HEK293 (cell line): ENCODE data around the gene CDK17.

Experiments used
- CTCF ChIA-PET: fragments of 350-600 bp; formaldehyde crosslinking; extraction: SDS; loops from one replicate; lab custom pipeline; 2021; ENCODE audit warnings: antibody characterized with exemption; lab: Yijun Ruan, JAX
- POLR2A ChIA-PET: fragments of 300-600 bp; formaldehyde crosslinking; extraction: SDS; loops from one replicate; lab custom pipeline; 2020; ENCODE audit warnings: antibody characterized with exemption, inconsistent platforms; lab: Yijun Ruan, JAX
- H3K27ac ChIP-seq: fragments of 200-500 bp; sonication (Bioruptor generic); 2 replicates; pipeline ENCODE4 v1.5.1; 2014; ENCODE audit warnings: low read depth, low read length, control low read depth, inconsistent platforms; ENCODE audit errors: extremely low read depth
- H3K36me3 ChIP-seq, 2 experiments: fragments of 200-500 bp in 1 of 2; sonication (Bioruptor generic) in 1 of 2; 1 replicate in 1 of 2; 2 replicates in 1 of 2; pipeline ENCODE4 v1.5.1; 2014 to 2017; ENCODE audit warnings: inconsistent platforms in 2 of 2, low read length in 2 of 2; ENCODE audit not compliant: control insufficient read depth in 2 of 2, insufficient read depth in 1 of 2
- H3K4me1 ChIP-seq: fragments of 200-500 bp; sonication (Bioruptor generic); 2 replicates; pipeline ENCODE4 v1.5.1; 2014; ENCODE audit warnings: mild to moderate bottlenecking, low read length, inconsistent platforms; ENCODE audit not compliant: control insufficient read depth, insufficient read depth
- H3K4me3 ChIP-seq: 2 replicates; pipeline ENCODE4 v1.5.1; 2011; ENCODE audit warnings: low read depth, mild to moderate bottlenecking, control low read depth, low read length, moderate library complexity
- H3K9me3 ChIP-seq: fragments of 200-500 bp; sonication (Bioruptor generic); 2 replicates; pipeline ENCODE4 v1.5.1; 2014; ENCODE audit warnings: low read depth, low read length, inconsistent platforms; ENCODE audit not compliant: control insufficient read depth, insufficient read depth
- ATF2 ChIP-seq: fragments of 450-650 bp; formaldehyde crosslinking; IDR thresholded peaks from 2 replicates; pipeline ENCODE4 v1.5.1; 2016; ENCODE audit warnings: missing biosample characterization, missing genetic modification characterization, low read depth
- EGR2 ChIP-seq: fragments of 450-650 bp; formaldehyde crosslinking; IDR thresholded peaks from 2 replicates; pipeline ENCODE4 v1.5.1; 2016; ENCODE audit warnings: low read depth, missing biosample characterization, missing genetic modification characterization
- KLF9 ChIP-seq: fragments of 450-650 bp; formaldehyde crosslinking; IDR thresholded peaks from 2 replicates; pipeline ENCODE4 v1.5.1; 2016; ENCODE audit warnings: missing biosample characterization, missing genetic modification characterization, low read depth
- MYNN ChIP-seq: fragments of 450-650 bp; formaldehyde crosslinking; IDR thresholded peaks from 2 replicates; pipeline ENCODE4 v1.5.1; 2016; ENCODE audit warnings: missing biosample characterization, missing genetic modification characterization, borderline replicate concordance
- MZF1 ChIP-seq: fragments of 450-650 bp; formaldehyde crosslinking; IDR thresholded peaks from 2 replicates; pipeline ENCODE4 v1.5.1; 2017; ENCODE audit warnings: missing biosample characterization, missing genetic modification characterization, borderline replicate concordance
- SETDB1 ChIP-seq: IDR thresholded peaks from one replicate; pipeline ENCODE4 v1.6.1; 2017; ENCODE audit warnings: mild to moderate bottlenecking, low read length, moderate library complexity, mixed read lengths; ENCODE audit not compliant: insufficient read length
- TRIM28 ChIP-seq: IDR thresholded peaks from 2 replicates; pipeline ENCODE4 v1.6.1; 2011; ENCODE audit warnings: low read length, control low read depth, borderline replicate concordance
- ZBTB17 ChIP-seq: fragments of 450-650 bp; formaldehyde crosslinking; IDR thresholded peaks from 2 replicates; pipeline ENCODE4 v1.5.1; 2016; ENCODE audit warnings: missing biosample characterization, missing genetic modification characterization
- ZBTB8A ChIP-seq: fragments of 450-650 bp; formaldehyde crosslinking; IDR thresholded peaks from 2 replicates; pipeline ENCODE4 v1.5.1; 2016; ENCODE audit warnings: missing biosample characterization, missing genetic modification characterization
- ZEB2 ChIP-seq: fragments of 450-650 bp; formaldehyde crosslinking; IDR thresholded peaks from 2 replicates; pipeline ENCODE4 v1.5.1; 2016; ENCODE audit warnings: missing biosample characterization, missing genetic modification characterization
- ZNF114 ChIP-seq: fragments of 450-650 bp; formaldehyde crosslinking; IDR thresholded peaks from 2 replicates; pipeline ENCODE4 v1.5.0; 2017; ENCODE audit warnings: missing biosample characterization, missing genetic modification characterization
- ZNF175 ChIP-seq: fragments of 450-650 bp; formaldehyde crosslinking; IDR thresholded peaks from 2 replicates; pipeline ENCODE4 v1.5.1; 2016; ENCODE audit warnings: missing biosample characterization, missing genetic modification characterization
- ZNF184 ChIP-seq: fragments of 450-650 bp; IDR thresholded peaks from 2 replicates; pipeline ENCODE4 v1.5.1; 2018; ENCODE audit warnings: missing biosample characterization, mild to moderate bottlenecking, missing genetic modification characterization
- ZNF24 ChIP-seq: fragments of 450-650 bp; formaldehyde crosslinking; IDR thresholded peaks from 2 replicates; pipeline ENCODE4 v1.5.1; 2016; ENCODE audit warnings: missing biosample characterization, missing genetic modification characterization
- ZNF248 ChIP-seq: fragments of 450-650 bp; formaldehyde crosslinking; IDR thresholded peaks from 2 replicates; pipeline ENCODE4 v1.5.1; 2017; ENCODE audit warnings: missing biosample characterization, missing genetic modification characterization
- ZNF266 ChIP-seq: fragments of 450-650 bp; formaldehyde crosslinking; IDR thresholded peaks from 2 replicates; pipeline ENCODE4 v1.5.1; 2016; ENCODE audit warnings: missing biosample characterization, missing genetic modification characterization, low read depth
- ZNF274 ChIP-seq, 2 experiments: fragments of 200-500 bp in 1 of 2; fragments of 450-650 bp in 1 of 2; sonication (Bioruptor generic) in 1 of 2; formaldehyde crosslinking in 1 of 2; IDR thresholded peaks; 2 replicates each; pipeline versions ENCODE4 v1.5.1 to v1.6.1; 2014 to 2016; ENCODE audit warnings: borderline replicate concordance in 1 of 2, inconsistent platforms in 1 of 2, low read length in 1 of 2, missing biosample characterization in 1 of 2, missing genetic modification characterization in 1 of 2
- ZNF394 ChIP-seq: fragments of 450-650 bp; formaldehyde crosslinking; IDR thresholded peaks from 2 replicates; pipeline ENCODE4 v1.5.1; 2016; ENCODE audit warnings: missing biosample characterization, missing genetic modification characterization, mild to moderate bottlenecking, moderate library complexity, borderline replicate concordance
- ZNF585B ChIP-seq: fragments of 450-650 bp; formaldehyde crosslinking; IDR thresholded peaks from 2 replicates; pipeline ENCODE4 v1.5.1; 2016; ENCODE audit warnings: missing biosample characterization, missing genetic modification characterization
- ZNF639 ChIP-seq: fragments of 450-650 bp; formaldehyde crosslinking; IDR thresholded peaks from 2 replicates; pipeline ENCODE4 v1.5.1; 2016; ENCODE audit warnings: missing biosample characterization, missing genetic modification characterization
- ZNF645 ChIP-seq: fragments of 450-650 bp; formaldehyde crosslinking; IDR thresholded peaks from 2 replicates; pipeline ENCODE4; 2016; ENCODE audit warnings: missing biosample characterization, missing genetic modification characterization
- ZNF768 ChIP-seq: fragments of 450-650 bp; formaldehyde crosslinking; IDR thresholded peaks from 2 replicates; pipeline ENCODE4 v1.5.1; 2018; ENCODE audit warnings: missing biosample characterization, mild to moderate bottlenecking, missing genetic modification characterization
- ZSCAN16 ChIP-seq: fragments of 450-650 bp; formaldehyde crosslinking; IDR thresholded peaks from 2 replicates; pipeline ENCODE4 v1.5.1; 2016; ENCODE audit warnings: missing biosample characterization, missing genetic modification characterization
- ZSCAN5A ChIP-seq: fragments of 450-650 bp; formaldehyde crosslinking; IDR thresholded peaks from 2 replicates; pipeline ENCODE4 v1.5.1; 2016; ENCODE audit warnings: missing biosample characterization, missing genetic modification characterization

CDK17 gene

GRCh38 chr12:96438330-96438729, 38.1 kb upstream of the CDK17 start:
- Histone ChIP-seq H3K27ac (no peak overlapping the region), H3K9me3 (no peaks in the 10 kb centered on the region), H3K4me3 (no peak overlapping the region), H3K4me1 (no peaks in the 10 kb centered on the region), H3K36me3 (no peaks in the 10 kb centered on the region)
- ChIA-PET CTCF (no interaction called here), POLR2A (no interaction called here)
- TF ChIP-seq ATF2 = peak; percentile 41; the same call in 1 of the 2 replicates
- TF ChIP-seq ZNF585B (tag by site-specific recombination) = no peak
- no peak for TF ChIP-seq ZNF645 (tag by site-specific recombination)
- TF ChIP-seq ZNF394 (tag by site-specific recombination) = no peak
- no peak for TF ChIP-seq ZNF768 (tag by site-specific recombination)

- CTCF ChIA-PET = interaction anchor here (0.5 to 0.6 kb wide), 2 partner anchors 35 to 326 kb away, joined by 3 read pairs; no protein-coding TSS in a partner anchor
- Histone ChIP-seq H3K4me3 (no peak overlapping the region), H3K4me1 (no peaks in the 10 kb centered on the region), H3K9me3 (no peaks in the 10 kb centered on the region), H3K27ac (no peak overlapping the region), H3K36me3 (no peaks in the 10 kb centered on the region)
- POLR2A ChIA-PET = interaction anchor here (0.6 kb wide), 1 partner anchor 31 kb away, joined by 5 read pairs; no protein-coding TSS in a partner anchor
- no peak for TF ChIP-seq ZEB2 (tag by site-specific recombination)
- TF ChIP-seq ZNF24 (tag by site-specific recombination) = no peak
- no peak for TF ChIP-seq ZNF175 (tag by site-specific recombination)
- TF ChIP-seq MZF1 = no peak
- TF ChIP-seq TRIM28 = no peak
- TF ChIP-seq MYNN (tag by site-specific recombination) = no peak
- no peak for TF ChIP-seq ZNF274 (IDR thresholded peaks at IDR 0.05; ENCODE audit: low read length)
- TF ChIP-seq ZNF274 (tag by site-specific recombination; IDR thresholded peaks at IDR 0.05; ENCODE audit: borderline replicate concordance) = no peak
- TF ChIP-seq, all 188 proteins: peak for 0
Observed at GRCh38 chr12:96437171-96437445, 36.9 kb upstream of the CDK17 start.

- H3K9me3 ChIP-seq = no peaks in the 10 kb centered on the region
- H3K4me1 ChIP-seq = no peaks in the 10 kb centered on the region
- TF ChIP-seq ZBTB17 (tag by site-specific recombination) (0 out of 2 replicates have a peak, but pooled peaks have one; percentile 8), EGR2 (no peak)
- no peaks in the 10 kb centered on the region for H3K36me3 ChIP-seq
- no peak overlapping the region for H3K4me3 ChIP-seq
- no peak overlapping the region for H3K27ac ChIP-seq
- ChIA-PET POLR2A (interaction anchor here (0.6 kb wide), 1 partner anchor 30 kb away, joined by 5 read pairs; no protein-coding TSS in a partner anchor), CTCF (interaction anchor here (0.5 to 0.6 kb wide), 2 partner anchors 35 to 326 kb away, joined by 3 read pairs; no protein-coding TSS in a partner anchor)
Observed at GRCh38 chr12:96436366-96437170, 36.3 kb upstream of the CDK17 start.

- POLR2A ChIA-PET = no interaction called here
- no peaks in the 10 kb centered on the region for H3K9me3 ChIP-seq
- TF ChIP-seq KLF9 (no peak), ZBTB8A (tag by site-specific recombination) (no peak), ZNF248 (tag by site-specific recombination) (no peak), ZNF639 (no peak), ZSCAN5A (tag by site-specific recombination) (no peak), ZNF266 (tag by site-specific recombination) (no peak), ZSCAN16 (tag by site-specific recombination) (no peak), ZNF184 (tag by site-specific recombination) (no peak), ZNF114 (tag by site-specific recombination) (no peak), SETDB1 (no peak)
Observed at GRCh38 chr12:96434107-96434506, 33.9 kb upstream of the CDK17 start.

More at GRCh38 chr12:96434107-96434506, 33.9 kb upstream of the CDK17 start:
- no peaks in the 10 kb centered on the region for H3K4me1 ChIP-seq
- H3K27ac ChIP-seq = no peak overlapping the region
- CTCF ChIA-PET = no interaction called here
- H3K36me3 ChIP-seq = no peaks in the 10 kb centered on the region
- no peak overlapping the region for H3K4me3 ChIP-seq
